PC-9 (cell line): ENCODE data around the gene KLF17. TPM values are rescaled to one million over a fixed set of nuclear protein-coding genes. Genes with fewer than 3 reads are reported as not detected.

Experiments
- BruUV-seq: library from RNA; stranded (reverse); fragments of 400-500 nt; replicated peaks from 2 replicates; lab custom pipeline; 2021; lab: Mats Ljungman, UMichigan
- CTCF ChIA-PET: fragments of 300-600 bp; sonication (Branson Sonifier 250); formaldehyde crosslinking; loops from one replicate; lab custom pipeline; 2022; ENCODE audit warnings: antibody characterized with exemption; lab: Charles Lee
- POLR2A ChIA-PET: fragments of 300-600 bp; sonication (Branson Sonifier 250); formaldehyde crosslinking; loops from one replicate; lab custom pipeline; 2022; ENCODE audit warnings: antibody characterized with exemption; ENCODE audit not compliant: unreplicated experiment; lab: Charles Lee
- DNase-seq, 2 experiments: peaks; one replicate each; pipeline versions ENCODE4 v3.0.0 to v3.0.0-alpha.2; 2015 to 2022; ENCODE audit warnings: mixed read lengths in 1 of 2
- H2AFZ ChIP-seq: fragments of 200-600 bp; sonication (generic); 2 replicates; pipeline ENCODE4 v1.8.1; 2017; ENCODE audit warnings: antibody characterized with exemption
- H3F3A ChIP-seq: fragments of 200-600 bp; sonication (generic); 2 replicates; pipeline ENCODE4 v1.8.1; 2017; ENCODE audit warnings: antibody characterized with exemption, mild to moderate bottlenecking, low read depth; ENCODE audit not compliant: insufficient read depth
- H3K27ac ChIP-seq: fragments of 200-600 bp; sonication (generic); 2 replicates; pipeline ENCODE4 v1.6.1; 2016; ENCODE audit warnings: mixed run types
- H3K27me3 ChIP-seq: fragments of 200-600 bp; sonication (generic); 2 replicates; pipeline ENCODE4 v1.6.1; 2016; ENCODE audit warnings: low read depth, mixed run types; ENCODE audit not compliant: insufficient read depth
- H3K36me3 ChIP-seq: fragments of 200-600 bp; sonication (generic); 2 replicates; pipeline ENCODE4 v1.6.1; 2016; ENCODE audit warnings: low read depth, mixed run types
- H3K4me1 ChIP-seq: fragments of 200-600 bp; sonication (generic); replicated peaks from 2 replicates; pipeline ENCODE4 v1.6.1; 2016; ENCODE audit warnings: mixed run types; ENCODE audit not compliant: insufficient read depth
- H3K4me2 ChIP-seq: fragments of 200-600 bp; sonication (generic); 2 replicates; pipeline ENCODE4 v1.6.1; 2017; ENCODE audit warnings: mixed run types
- H3K4me3 ChIP-seq: fragments of 200-600 bp; sonication (generic); 2 replicates; pipeline ENCODE4 v1.6.1; 2016; ENCODE audit warnings: mixed run types
- H3K79me2 ChIP-seq: fragments of 200-600 bp; sonication (generic); 2 replicates; pipeline ENCODE4 v1.6.1; 2017; ENCODE audit warnings: low read depth, mixed run types
- H3K9me2 ChIP-seq: fragments of 200-600 bp; sonication (generic); 2 replicates; pipeline ENCODE4 v1.8.1; 2017; ENCODE audit warnings: mild to moderate bottlenecking; ENCODE audit not compliant: insufficient read depth
- H3K9me3 ChIP-seq: fragments of 200-600 bp; sonication (generic); 2 replicates; pipeline ENCODE4 v1.8.1; 2016; ENCODE audit warnings: low read depth; ENCODE audit not compliant: insufficient read depth
- H4K20me1 ChIP-seq: fragments of 200-600 bp; sonication (generic); 2 replicates; pipeline ENCODE4 v1.8.1; 2017; ENCODE audit not compliant: insufficient read depth
- CTCF ChIP-seq: fragments of 200-600 bp; sonication (generic); conservative IDR thresholded peaks from 2 replicates; pipeline ENCODE4 v1.6.1; 2017; ENCODE audit warnings: mixed run types, antibody characterized with exemption, mild to moderate bottlenecking, moderate library complexity
- EZH2 ChIP-seq: fragments of 200-600 bp; sonication (generic); IDR thresholded peaks from 2 replicates; pipeline ENCODE4 v1.8.0; 2017; ENCODE audit warnings: antibody characterized with exemption, low read depth
- intact Hi-C: fragments of 100-400 bp; cut with micrococcal nuclease; formaldehyde crosslinking; loops from one replicate; pipeline ENCODE4 v1.10.0; 2022; ENCODE audit not compliant: unreplicated experiment
- total RNA-seq: library from RNA; stranded (reverse); gene quantifications from 2 replicates; pipeline ENCODE4 v1.2.3, GENCODE V29; 2021

The KLF17 gene
- total RNA-seq, 1 experiment from 2014 or later = not detected

- POLR2A ChIA-PET = interaction anchor here (0.5 kb wide), 1 partner anchor 321 kb away, joined by 5 read pairs; no protein-coding TSS in a partner anchor
Observed at GRCh38 chr1:44072821-44073220, 45.8 kb upstream of the KLF17 start.

GRCh38 chr1:44073528-44073927 is 45.1 kb upstream of the KLF17 start:
- Histone ChIP-seq H3K4me1 (peaks cover 6% of the 10 kb centered on the region), H4K20me1 (no peaks in the 10 kb centered on the region), H3K9me3 (no peaks in the 10 kb centered on the region), H3K27ac (no peak overlapping the region), H3K9me2 (no peaks in the 10 kb centered on the region), H3K4me3 (no peak overlapping the region), H3K27me3 (no peaks in the 10 kb centered on the region), H3K36me3 (no peaks in the 10 kb centered on the region), H2AFZ (no peak overlapping the region), H3K79me2 (no peaks in the 10 kb centered on the region), H3F3A (no peaks in the 10 kb centered on the region), H3K4me2 (no peak overlapping the region)
- no TSS peak for BruUV-seq
- POLR2A ChIA-PET = interaction anchor here (0.6 kb wide), 1 partner anchor 120 kb away, joined by 3 read pairs; no protein-coding TSS in a partner anchor
- DNase-seq = no peak
- TF ChIP-seq CTCF = no peak
- no peak for TF ChIP-seq EZH2
- intact Hi-C loops = no loop called here
- CTCF ChIA-PET = no interaction called here

More at GRCh38 chr1:44072821-44073220, 45.8 kb upstream of the KLF17 start:
- intact Hi-C loops = no loop called here
- H3K36me3 ChIP-seq = no peaks in the 10 kb centered on the region
- H3K27me3 ChIP-seq = no peaks in the 10 kb centered on the region
- H3F3A ChIP-seq = no peaks in the 10 kb centered on the region
- H3K9me3 ChIP-seq = no peaks in the 10 kb centered on the region
- peaks cover 13% of the 10 kb centered on the region for H3K4me1 ChIP-seq
- no peak overlapping the region for H3K27ac ChIP-seq
- CTCF ChIA-PET = no interaction called here
- no peaks in the 10 kb centered on the region for H3K9me2 ChIP-seq
- no peak overlapping the region for H3K4me2 ChIP-seq
- H2AFZ ChIP-seq = no peak overlapping the region
- no TSS peak for BruUV-seq
- no peak for TF ChIP-seq CTCF
- no peak for TF ChIP-seq EZH2
- no peaks in the 10 kb centered on the region for H4K20me1 ChIP-seq
- no peak for DNase-seq
- no peaks in the 10 kb centered on the region for H3K79me2 ChIP-seq
- H3K4me3 ChIP-seq = no peak overlapping the region

- no peaks in the 10 kb centered on the region for H4K20me1 ChIP-seq
- H3F3A ChIP-seq = no peaks in the 10 kb centered on the region
- no peak for DNase-seq
- H3K4me3 ChIP-seq = no peak overlapping the region
- no peak overlapping the region for H2AFZ ChIP-seq
- CTCF ChIA-PET = no interaction called here
- no peak for TF ChIP-seq EZH2
- TF ChIP-seq CTCF = no peak
- POLR2A ChIA-PET = no interaction called here
- H3K27ac ChIP-seq = no peak overlapping the region
- no peaks in the 10 kb centered on the region for H3K9me3 ChIP-seq
- H3K27me3 ChIP-seq = no peaks in the 10 kb centered on the region
- H3K36me3 ChIP-seq = no peaks in the 10 kb centered on the region
- intact Hi-C loops = no loop called here
- no peaks in the 10 kb centered on the region for H3K4me1 ChIP-seq
- BruUV-seq = no TSS peak
- H3K9me2 ChIP-seq = no peaks in the 10 kb centered on the region
- H3K79me2 ChIP-seq = no peaks in the 10 kb centered on the region
- no peak overlapping the region for H3K4me2 ChIP-seq
Observed at GRCh38 chr1:44074415-44074814, 44.2 kb upstream of the KLF17 start.
